ENCODE data around the gene DGKE.
A peak's percentile ranks its signal among the peaks of the same experiment; 100 is the strongest.

Gene DGKE

GRCh38 chr17:56833809-56834379 is at the start of gene DGKE, which contains the start of gene C17orf67:
DGKE (plus strand) TSS chr17:56834151; CDS start chr17:56834796, 645 bp downstream.
C17orf67 (minus strand) TSS chr17:56833920; CDS start chr17:56815810, 18,110 bp downstream.
- peak; percentile 91 to 92 for DNase-seq (ENCODE audit: low read depth in 2 of 2)

DNA sequence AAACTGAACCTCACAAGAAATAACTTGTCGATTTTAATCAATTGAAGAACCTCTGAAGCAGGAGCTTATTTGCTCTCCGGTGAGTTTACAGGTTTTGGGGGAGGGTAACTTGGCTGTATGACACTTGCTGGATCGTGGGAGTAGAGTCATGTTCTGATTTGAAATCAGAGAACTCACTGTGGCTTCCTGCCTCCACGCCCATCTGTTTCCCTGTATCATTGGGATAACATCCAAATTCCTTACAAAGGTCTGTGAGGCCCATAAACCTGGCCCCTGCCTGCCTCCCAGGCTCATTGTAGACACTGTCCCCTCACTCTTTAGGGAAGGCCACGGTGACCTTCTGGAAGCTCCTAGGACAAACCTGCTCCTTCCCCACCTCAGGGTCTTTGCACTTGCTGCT is 48.5 kb upstream of the DGKE start:
- DNase-seq (ENCODE audit: low read depth in 2 of 2) = peak in 1 of 2 experiments; percentile 4

- DNase-seq (ENCODE audit: low read depth in 2 of 2) = no peak
Measured at GRCh38 chr17:56785997-56786680, 47.8 kb upstream of the DGKE start.

- DNase-seq (ENCODE audit: low read depth in 2 of 2) = peak; percentile 62 to 69
Measured at GRCh38 chr17:56786989-56787482, 46.9 kb upstream of the DGKE start.

GRCh38 chr17:56792267-56792666 is 41.7 kb upstream of the DGKE start:
- no peak for DNase-seq (ENCODE audit: low read depth in 2 of 2)

DNA sequence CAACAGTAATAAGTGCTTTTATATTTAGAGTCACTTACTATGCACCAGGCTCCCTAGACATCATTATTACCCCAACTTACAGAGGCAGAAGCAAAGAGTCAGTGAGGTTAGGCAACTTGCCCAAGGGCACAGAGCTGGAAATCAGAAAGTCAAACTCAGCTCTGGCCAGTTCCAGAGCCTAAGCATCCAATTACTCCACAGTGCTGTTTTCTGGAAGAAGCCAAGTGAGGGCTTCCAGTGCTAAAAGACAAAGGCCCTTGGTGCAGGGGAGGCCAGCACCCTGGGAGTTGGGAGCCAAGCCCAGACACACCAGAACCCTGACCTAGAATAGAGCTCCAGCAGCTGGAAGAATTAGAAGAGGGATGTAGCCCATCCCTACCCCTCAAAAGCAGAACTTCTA is 40.4 kb upstream of the DGKE start:
- DNase-seq (ENCODE audit: low read depth in 2 of 2) = no peak

GRCh38 chr17:56793957-56794356 is 40.0 kb upstream of the DGKE start:
- DNase-seq (ENCODE audit: low read depth in 2 of 2) = no peak

DNA sequence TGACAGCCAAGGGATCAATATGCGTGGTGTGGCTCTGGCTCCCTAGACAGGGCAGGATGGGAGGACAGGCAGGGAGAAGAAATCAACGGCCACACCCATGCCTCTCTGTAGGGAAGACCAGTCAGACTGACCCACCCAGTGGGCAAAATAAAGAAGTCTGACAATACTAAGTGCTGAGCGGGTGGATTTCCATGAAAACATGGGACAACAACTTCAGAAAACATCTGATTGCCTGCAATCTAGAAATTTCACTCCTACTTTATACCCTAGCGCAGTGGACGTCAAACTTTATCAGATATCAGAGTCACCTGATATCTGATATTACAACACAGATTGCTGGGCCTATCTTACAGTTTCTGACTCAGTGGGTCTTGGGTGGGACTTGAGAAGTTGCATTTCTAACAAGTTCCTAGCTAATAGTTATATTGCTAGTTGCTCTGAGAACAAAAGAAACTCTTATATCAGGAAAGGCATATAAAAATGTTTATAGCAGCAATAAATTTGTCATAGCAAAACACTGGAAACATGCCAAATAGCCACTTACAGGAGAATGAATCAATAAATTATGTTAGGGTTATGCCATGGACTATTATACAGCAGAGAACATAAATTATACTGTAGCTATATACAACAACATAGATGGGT is 38.6 kb upstream of the DGKE start:
- no peak for DNase-seq (ENCODE audit: low read depth in 2 of 2)

DNA sequence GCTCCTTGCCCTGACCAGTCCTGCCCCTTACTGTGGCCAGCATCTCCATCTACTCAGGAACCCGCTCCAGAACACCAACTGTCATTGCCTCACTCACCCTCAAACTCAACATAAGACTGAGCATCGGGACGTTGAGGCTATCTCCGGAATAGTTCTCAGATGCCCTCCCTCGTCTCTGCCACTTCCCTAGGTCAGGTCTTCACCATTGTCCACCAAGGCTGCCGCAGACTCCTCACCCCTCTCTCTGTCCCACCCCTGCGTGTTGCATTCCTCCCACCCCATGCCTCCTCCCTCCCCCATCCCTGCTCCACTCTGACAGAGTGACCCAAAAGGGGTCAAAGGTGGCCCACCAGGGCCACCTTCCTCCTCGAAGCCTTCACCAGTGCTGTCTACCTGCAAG is 37.4 kb upstream of the DGKE start:
- DNase-seq (ENCODE audit: low read depth in 2 of 2) = no peak

DNA sequence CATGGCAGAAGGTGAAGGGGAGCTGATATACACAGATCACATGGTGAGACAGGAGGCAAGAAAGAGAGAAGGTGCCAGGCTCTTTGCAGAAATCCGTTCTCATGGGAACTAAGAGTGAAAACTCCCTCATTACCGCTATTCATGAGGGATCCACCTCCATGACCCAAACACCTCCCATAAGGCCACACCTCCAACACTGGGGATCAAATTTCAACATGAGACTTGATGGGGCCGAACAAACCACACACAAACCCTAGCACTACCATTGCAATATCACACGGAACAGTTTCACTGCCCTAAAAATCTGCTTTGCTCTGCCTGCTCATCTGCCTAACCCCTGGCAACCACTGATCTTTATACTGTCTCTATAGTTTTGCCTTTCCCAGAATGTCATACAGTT is 35.0 kb upstream of the DGKE start:
- no peak for DNase-seq (ENCODE audit: low read depth in 2 of 2)

GRCh38 chr17:56801459-56802178 is 32.3 kb upstream of the DGKE start:
- DNase-seq (ENCODE audit: low read depth in 2 of 2) = no peak

DNA sequence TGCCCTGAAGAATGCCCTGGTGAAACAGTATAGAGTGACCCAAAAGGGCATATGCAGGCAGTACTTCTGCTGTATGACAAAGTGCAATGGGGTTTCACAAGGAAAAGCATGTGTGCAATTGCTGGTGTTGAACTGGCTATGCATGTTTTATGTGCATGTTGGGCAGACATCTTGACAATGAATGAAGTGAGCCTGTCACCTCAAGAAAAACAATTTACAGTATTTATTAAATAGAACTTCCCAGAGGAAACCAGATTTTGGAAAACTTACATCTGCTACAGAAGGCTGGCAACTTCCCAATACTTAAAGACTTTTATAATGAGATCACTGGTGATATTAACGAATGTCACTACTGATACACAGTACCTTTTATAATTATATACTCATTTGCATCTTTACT is 30.9 kb upstream of the DGKE start:
- DNase-seq (ENCODE audit: low read depth in 2 of 2) = no peak

DNA sequence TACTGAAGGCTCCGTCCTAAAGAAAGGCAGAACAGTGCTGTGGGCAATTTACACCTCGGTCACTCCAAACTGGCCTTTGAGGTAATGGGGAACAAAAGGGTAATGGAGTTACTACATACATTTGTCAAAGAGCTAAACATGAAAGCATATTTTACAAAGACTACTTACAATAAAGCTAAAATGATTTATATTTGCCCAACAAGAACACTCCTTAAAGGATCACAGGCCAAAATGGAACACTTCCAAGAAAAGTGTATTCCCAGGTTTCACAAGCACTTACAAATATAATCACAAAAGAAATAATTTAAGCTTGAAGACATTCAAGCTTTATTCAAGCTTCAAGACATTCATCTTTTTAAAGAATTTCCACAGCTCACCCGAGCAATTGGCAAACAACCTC is 29.5 kb upstream of the DGKE start:
- DNase-seq (ENCODE audit: low read depth in 2 of 2) = no peak

- no peak for DNase-seq (ENCODE audit: low read depth in 2 of 2)
Measured at GRCh38 chr17:56806949-56807348, 27.0 kb upstream of the DGKE start.

- DNase-seq (ENCODE audit: low read depth in 2 of 2) = no peak
Measured at GRCh38 chr17:56807723-56808122, 26.2 kb upstream of the DGKE start.

DNA sequence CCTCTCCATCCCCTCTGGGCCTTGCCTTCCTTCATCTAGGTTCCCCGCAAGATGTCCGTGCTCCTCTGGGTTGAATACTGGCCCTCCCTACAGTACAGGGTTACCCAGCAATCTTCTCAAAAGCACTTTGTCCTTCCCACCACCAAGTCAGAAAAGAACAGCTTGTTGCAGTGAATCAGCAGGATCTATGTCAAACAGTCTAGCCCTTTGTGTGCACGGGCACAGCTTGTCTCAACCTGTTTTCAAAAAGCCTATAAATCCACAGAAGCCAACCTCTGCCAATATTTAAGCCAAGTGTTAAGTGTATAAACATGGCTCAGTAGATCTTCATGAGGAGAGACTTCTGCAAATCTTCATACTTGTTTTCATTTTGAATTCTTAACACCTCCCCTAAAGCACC is 25.4 kb upstream of the DGKE start:
- DNase-seq (ENCODE audit: low read depth in 2 of 2) = no peak

DNA sequence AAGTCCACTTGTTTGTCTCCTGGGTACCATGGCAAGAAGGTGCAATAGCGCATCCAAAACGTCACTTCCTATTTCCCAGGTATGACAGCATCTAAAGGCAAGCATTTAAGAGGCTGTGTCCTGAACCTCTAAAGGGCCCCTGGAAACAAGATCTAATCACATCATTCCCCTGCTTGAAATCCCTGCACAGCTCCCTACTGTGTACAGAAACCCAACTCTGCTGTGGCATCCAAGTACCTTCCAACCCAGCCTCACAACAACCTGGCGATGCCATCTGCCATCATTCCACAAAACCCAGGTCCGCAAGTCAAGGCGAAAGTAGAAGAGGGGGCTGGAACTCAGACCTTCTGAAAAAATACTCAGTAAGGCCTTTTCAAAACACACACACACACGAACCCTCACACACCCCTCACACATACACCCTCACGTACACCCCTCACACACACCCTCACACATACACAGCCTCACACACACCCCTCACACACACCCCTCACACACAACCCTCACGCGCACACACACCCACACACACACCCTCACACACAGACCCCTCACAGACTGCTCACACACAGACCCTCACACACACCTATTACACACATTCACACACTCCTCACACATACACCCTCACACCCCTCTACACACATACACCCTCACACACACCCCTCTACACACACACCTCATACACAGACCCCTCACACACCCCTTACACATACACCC is 24.7 kb upstream of the DGKE start:
- DNase-seq (ENCODE audit: low read depth in 2 of 2) = no peak

DNA sequence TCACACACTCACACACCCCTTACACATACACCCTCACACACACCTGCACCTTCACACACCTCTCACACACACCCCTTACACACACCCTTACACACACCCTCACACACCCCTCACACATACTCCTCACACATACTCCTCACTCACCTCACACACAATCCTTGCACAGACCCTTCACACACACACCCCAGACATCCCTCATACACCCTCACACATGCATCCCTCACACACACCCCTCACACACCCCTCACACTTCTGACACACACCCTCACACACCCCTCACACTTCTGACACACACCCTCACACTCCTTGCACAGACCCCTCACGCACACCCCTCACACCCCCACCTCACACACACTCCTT is 24.2 kb upstream of the DGKE start:
- DNase-seq (ENCODE audit: low read depth in 2 of 2) = no peak

DNA sequence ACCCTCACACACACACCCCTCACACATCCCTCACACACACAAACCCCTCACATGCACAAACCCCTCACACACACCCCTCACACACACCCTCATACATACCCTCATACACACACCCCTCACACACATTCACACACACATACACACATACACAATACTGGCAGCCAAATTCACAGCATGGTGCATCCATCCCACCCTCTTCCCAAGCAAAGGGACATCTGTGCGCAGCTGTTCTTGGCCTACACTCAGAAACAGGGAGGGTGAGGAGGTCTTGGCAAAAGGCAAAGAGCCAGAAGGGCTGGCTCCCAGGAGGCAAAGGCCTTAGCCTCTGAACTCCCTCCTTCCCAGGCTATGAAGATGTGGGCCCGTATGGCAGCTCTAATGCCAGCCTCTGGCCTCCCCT is 23.6 kb upstream of the DGKE start:
- no peak for DNase-seq (ENCODE audit: low read depth in 2 of 2)

DNA sequence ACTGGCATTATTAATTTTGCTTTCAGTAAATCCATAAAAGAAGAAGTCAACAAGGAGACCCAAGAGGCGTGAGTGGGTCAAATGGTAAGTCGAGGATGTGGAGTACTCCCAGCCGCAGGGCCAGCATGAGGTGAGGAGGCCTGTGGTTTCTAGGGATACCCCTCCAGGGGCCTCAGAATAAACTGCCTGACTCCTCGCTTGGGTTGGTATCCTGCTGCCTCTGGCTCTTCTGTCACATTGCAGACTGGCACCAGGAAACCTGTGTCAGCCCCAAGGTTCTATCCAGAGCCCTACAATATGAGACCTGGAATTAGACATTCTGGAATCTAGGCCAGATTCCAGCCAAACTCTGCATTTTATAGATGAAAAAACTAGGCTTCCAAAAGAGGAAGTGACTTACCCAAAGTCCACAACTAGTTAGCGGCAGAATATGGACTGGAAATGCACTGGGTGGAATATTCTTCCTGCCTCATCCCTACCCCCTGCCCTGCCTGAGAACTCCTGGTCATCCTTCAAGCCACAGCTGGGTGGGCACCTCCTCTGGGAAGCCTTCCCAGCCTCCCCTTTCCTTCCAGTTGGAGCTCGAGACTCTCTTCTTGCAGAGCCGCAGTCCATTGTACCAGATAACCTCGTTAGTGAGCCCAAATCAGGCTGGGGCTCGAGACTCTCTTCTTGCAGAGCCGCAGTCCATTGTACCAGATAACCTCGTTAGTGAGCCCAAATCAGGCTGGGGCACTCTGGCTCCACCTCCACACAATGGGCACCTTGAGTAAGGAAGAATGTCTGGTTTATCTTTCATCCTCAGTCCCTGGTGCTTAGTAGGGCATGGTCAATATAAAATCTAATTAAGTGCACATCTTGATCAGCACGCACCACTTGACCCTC is 22.8 kb upstream of the DGKE start:
- no peak for DNase-seq (ENCODE audit: low read depth in 2 of 2)

DNA sequence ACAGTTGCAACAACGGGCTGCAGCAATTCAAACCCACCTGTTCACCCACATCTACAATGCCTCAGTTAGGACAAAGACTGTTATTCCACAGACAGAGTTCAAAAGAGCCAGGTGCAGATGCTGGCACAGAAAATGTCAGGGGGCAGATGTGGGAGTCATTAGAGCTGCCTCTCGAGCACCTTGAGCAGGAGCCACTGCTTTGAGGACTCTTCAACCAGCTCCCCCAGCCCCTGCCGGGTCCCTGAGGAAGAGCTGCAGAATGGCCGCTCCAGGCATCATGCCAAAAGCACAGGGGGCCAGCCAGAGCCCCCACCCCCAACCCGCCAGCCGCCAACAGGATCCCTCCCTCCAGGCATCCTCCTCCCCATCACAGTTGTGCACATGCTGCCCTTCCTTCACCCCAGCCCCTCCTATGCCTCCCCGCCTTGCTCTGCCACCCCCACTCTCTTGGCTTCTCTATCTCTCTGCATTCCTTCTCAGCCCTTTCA is 21.0 kb upstream of the DGKE start:
- DNase-seq (ENCODE audit: low read depth in 2 of 2) = no peak

All from fibroblast of skin of left biceps (primary cell).